GM21723 (cell line): ENCODE measurements around the gene SMIM10L2A.
"Not testable (repeated sequence)": the region's sequence is repeated elsewhere in the genome, so short reads cannot be mapped to it uniquely, and the experiment has no call there.

Source experiments
- ATAC-seq: cut with Tn5 transposase; IDR thresholded peaks from one replicate; pipeline ENCODE4 v1.9.1; 2021; ENCODE audit warnings: mild to moderate bottlenecking, moderate library complexity; ENCODE audit not compliant: unreplicated experiment

SMIM10L2A gene

GRCh38 chrX:135421537-135421931 lies 210 bp upstream of the SMIM10L2A start:
- peak; percentile 92 for ATAC-seq

- ATAC-seq, result not testable (repeated sequence)
Measured at GRCh38 chrX:135422810-135423168, 1.0 kb downstream of the SMIM10L2A start.

GRCh38 chrX:135423173-135423864 lies 1.6 kb downstream of the SMIM10L2A start:
- not testable (repeated sequence) for ATAC-seq

GRCh38 chrX:135424469-135424868 lies 2.7 kb downstream of the SMIM10L2A start:
- ATAC-seq, result no peak

GRCh38 chrX:135425026-135425965 lies 3.6 kb downstream of the SMIM10L2A start:
- ATAC-seq, result no peak

- no peak for ATAC-seq
Measured at GRCh38 chrX:135429429-135429828, 7.7 kb downstream of the SMIM10L2A start.

- no peak for ATAC-seq
Measured at GRCh38 chrX:135431886-135432285, 10.1 kb downstream of the SMIM10L2A start.

GRCh38 chrX:135432453-135432852 lies 10.7 kb downstream of the SMIM10L2A start:
- no peak for ATAC-seq

- ATAC-seq, result no peak
Measured at GRCh38 chrX:135432881-135433521, 11.3 kb downstream of the SMIM10L2A start.

GRCh38 chrX:135433531-135434257 lies 11.9 kb downstream of the SMIM10L2A start:
- no peak for ATAC-seq

- no peak for ATAC-seq
Measured at GRCh38 chrX:135434258-135435138, 12.8 kb downstream of the SMIM10L2A start.

- no peak for ATAC-seq
Measured at GRCh38 chrX:135435139-135435922, 13.6 kb downstream of the SMIM10L2A start.

- no peak for ATAC-seq
Measured at GRCh38 chrX:135435933-135436332, 14.2 kb downstream of the SMIM10L2A start.

- no peak for ATAC-seq
Measured at GRCh38 chrX:135436456-135436855, 14.7 kb downstream of the SMIM10L2A start.

GRCh38 chrX:135436966-135437866 lies 15.5 kb downstream of the SMIM10L2A start:
- no peak for ATAC-seq

GRCh38 chrX:135437867-135438733 lies 16.4 kb downstream of the SMIM10L2A start:
- no peak for ATAC-seq

GRCh38 chrX:135438734-135439043 lies 16.9 kb downstream of the SMIM10L2A start:
- no peak for ATAC-seq
